ENCODE measurements around the gene OR4F29.
"Not testable (repeated sequence)": the region's sequence is repeated elsewhere in the genome, so short reads cannot be mapped to it uniquely, and the experiment has no call there.

The OR4F29 gene, protein sequence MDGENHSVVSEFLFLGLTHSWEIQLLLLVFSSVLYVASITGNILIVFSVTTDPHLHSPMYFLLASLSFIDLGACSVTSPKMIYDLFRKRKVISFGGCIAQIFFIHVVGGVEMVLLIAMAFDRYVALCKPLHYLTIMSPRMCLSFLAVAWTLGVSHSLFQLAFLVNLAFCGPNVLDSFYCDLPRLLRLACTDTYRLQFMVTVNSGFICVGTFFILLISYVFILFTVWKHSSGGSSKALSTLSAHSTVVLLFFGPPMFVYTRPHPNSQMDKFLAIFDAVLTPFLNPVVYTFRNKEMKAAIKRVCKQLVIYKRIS

GRCh38 chr1:451578-451977 lies at the start of gene OR4F29:
Gene OR4F29, minus strand, starts transcription at chr1:451678. Its CDS starts 0 bp downstream, at chr1:451678.
- DNase-seq, result not testable (repeated sequence)
